GM23338 (cell line): ENCODE data around the gene SLC6A18. TPM values are rescaled to one million over a fixed set of nuclear protein-coding genes. Genes with fewer than 3 reads are reported as not detected.

Source experiments
- ATAC-seq: fragments of 200-7000 bp; cut with Tn5 transposase; 3 replicates; pipeline ENCODE4 v1.9.1; 2020
- DNase-seq: peaks from one replicate; pipeline ENCODE4 v3.0.0-alpha.2; 2015; ENCODE audit warnings: low spot score
- H2AFZ ChIP-seq: fragments of 200-600 bp; sonication (generic); 2 replicates; pipeline ENCODE4 v1.8.0; 2016; ENCODE audit warnings: antibody characterized with exemption, mild to moderate bottlenecking, moderate library complexity
- H3F3A ChIP-seq: fragments of 200-600 bp; sonication (generic); replicated peaks from 2 replicates; pipeline ENCODE4 v1.8.0; 2017; ENCODE audit warnings: antibody characterized with exemption, mixed run types, low read depth
- H3K27ac ChIP-seq: fragments of 200-600 bp; sonication (generic); 2 replicates; pipeline ENCODE4 v1.6.1; 2016; ENCODE audit warnings: low read depth
- H3K27me3 ChIP-seq: fragments of 200-600 bp; sonication (generic); 2 replicates; pipeline ENCODE4 v1.8.0; 2016; ENCODE audit warnings: mild to moderate bottlenecking, mixed run types, moderate library complexity; ENCODE audit not compliant: insufficient read depth
- H3K36me3 ChIP-seq: fragments of 200-600 bp; sonication (generic); 2 replicates; pipeline ENCODE4 v1.8.0; 2016; ENCODE audit warnings: mild to moderate bottlenecking; ENCODE audit not compliant: insufficient read depth
- H3K4me1 ChIP-seq: fragments of 200-600 bp; sonication (generic); 2 replicates; pipeline ENCODE4 v1.8.0; 2016; ENCODE audit warnings: mild to moderate bottlenecking, moderate library complexity; ENCODE audit not compliant: insufficient read depth
- H3K4me2 ChIP-seq: fragments of 200-600 bp; sonication (generic); 2 replicates; pipeline ENCODE4 v1.7.1; 2017; ENCODE audit warnings: mixed run types
- H3K4me3 ChIP-seq: fragments of 200-600 bp; sonication (generic); 2 replicates; pipeline ENCODE4 v1.6.1; 2016; ENCODE audit warnings: mixed run types
- H3K79me2 ChIP-seq: fragments of 200-600 bp; sonication (generic); replicated peaks from 2 replicates; pipeline ENCODE4 v1.8.0; 2017; ENCODE audit warnings: mild to moderate bottlenecking; ENCODE audit not compliant: insufficient read depth
- H3K9me2 ChIP-seq: fragments of 200-600 bp; sonication (generic); 2 replicates; pipeline ENCODE4 v1.8.0; 2017; ENCODE audit not compliant: insufficient read depth
- H4K20me1 ChIP-seq: fragments of 200-600 bp; sonication (generic); replicated peaks from 2 replicates; pipeline ENCODE4 v1.8.0; 2017; ENCODE audit warnings: mild to moderate bottlenecking; ENCODE audit not compliant: insufficient read depth
- H3K27ac Mint-ChIP-seq: 2 replicates; pipeline ENCODE4 v1.8.0; 2020; ENCODE audit warnings: inconsistent platforms, mild to moderate bottlenecking, moderate library complexity, mixed read lengths
- H3K27me3 Mint-ChIP-seq: 3 replicates; pipeline ENCODE4 v1.8.0; 2022; ENCODE audit warnings: low read depth, mild to moderate bottlenecking, moderate library complexity, mixed read lengths, inconsistent platforms; ENCODE audit not compliant: insufficient read depth, poor library complexity
- H3K36me3 Mint-ChIP-seq: 3 replicates; pipeline ENCODE4 v1.8.0; 2021; ENCODE audit warnings: low read depth, mild to moderate bottlenecking, inconsistent platforms, moderate library complexity, mixed read lengths
- H3K4me1 Mint-ChIP-seq: 3 replicates; pipeline ENCODE4 v1.8.0; 2020; ENCODE audit warnings: mild to moderate bottlenecking, inconsistent platforms, mixed read lengths
- H3K4me3 Mint-ChIP-seq: 3 replicates; pipeline ENCODE4 v1.8.0; 2021; ENCODE audit warnings: moderate library complexity, mild to moderate bottlenecking, inconsistent platforms, mixed read lengths
- H3K9me3 Mint-ChIP-seq: 3 replicates; pipeline ENCODE4 v1.8.0; 2020; ENCODE audit warnings: moderate library complexity, mild to moderate bottlenecking, inconsistent platforms, mixed read lengths
- CREB1 ChIP-seq: fragments of 250-450 bp; sonication (Bioruptor Pico); IDR thresholded peaks from 2 replicates; pipeline ENCODE4 v1.5.0; 2020; ENCODE audit warnings: low read depth, mild to moderate bottlenecking, moderate library complexity
- CTCF ChIP-seq, 2 experiments: fragments of 200-600 bp in 1 of 2; sonication (generic) in 1 of 2; conservative IDR thresholded peaks; 2 replicates each; pipeline versions ENCODE4 v1.5.1 to v1.6.1; 2016 to 2017; ENCODE audit warnings: antibody characterized with exemption in 2 of 2, low read depth in 2 of 2, mild to moderate bottlenecking in 2 of 2, moderate library complexity in 1 of 2
- STAT1 ChIP-seq: IDR thresholded peaks from one replicate; pipeline ENCODE4 v1.6.1; 2016; ENCODE audit warnings: antibody characterized with exemption; ENCODE audit not compliant: unreplicated experiment
- polyA plus RNA-seq: library from polyadenylated mRNA; unstranded; fragments of >200 nt; fragmentation: Nextera tagmentation; extraction: Ambion mirVana; gene quantifications from 2 replicates; pipeline ENCODE4 v1.2.1, GENCODE V29; 2016
- total RNA-seq: library from RNA; depleted of rRNA; stranded (reverse); fragments of >200 nt; shearing (Covaris generic); gene quantifications from 2 replicates; pipeline ENCODE4 v1.2.3, GENCODE V29; 2014
- TF ChIP-seq, protein P1 (sequence below): fragments of 250-450 bp; sonication (Bioruptor Pico); IDR thresholded peaks from 2 replicates; pipeline ENCODE4 v1.5.0; 2020; ENCODE audit warnings: mild to moderate bottlenecking, moderate library complexity
- TF ChIP-seq, protein P2 (sequence below): IDR thresholded peaks from 2 replicates; pipeline ENCODE4 v1.6.1; 2016; ENCODE audit warnings: antibody characterized with exemption

SLC6A18 gene
- total and polyA plus RNA-seq, 2 experiments from 2014 or later: not detected

- TF ChIP-seq CTCF (conservative IDR thresholded peaks at IDR 0.05; ENCODE audit: low read depth in 2 of 2): no peak
- TF ChIP-seq CREB1 (CRISPR knock-in tag): no peak
- TF ChIP-seq STAT1: no peak
- TF ChIP-seq, protein P1, sequence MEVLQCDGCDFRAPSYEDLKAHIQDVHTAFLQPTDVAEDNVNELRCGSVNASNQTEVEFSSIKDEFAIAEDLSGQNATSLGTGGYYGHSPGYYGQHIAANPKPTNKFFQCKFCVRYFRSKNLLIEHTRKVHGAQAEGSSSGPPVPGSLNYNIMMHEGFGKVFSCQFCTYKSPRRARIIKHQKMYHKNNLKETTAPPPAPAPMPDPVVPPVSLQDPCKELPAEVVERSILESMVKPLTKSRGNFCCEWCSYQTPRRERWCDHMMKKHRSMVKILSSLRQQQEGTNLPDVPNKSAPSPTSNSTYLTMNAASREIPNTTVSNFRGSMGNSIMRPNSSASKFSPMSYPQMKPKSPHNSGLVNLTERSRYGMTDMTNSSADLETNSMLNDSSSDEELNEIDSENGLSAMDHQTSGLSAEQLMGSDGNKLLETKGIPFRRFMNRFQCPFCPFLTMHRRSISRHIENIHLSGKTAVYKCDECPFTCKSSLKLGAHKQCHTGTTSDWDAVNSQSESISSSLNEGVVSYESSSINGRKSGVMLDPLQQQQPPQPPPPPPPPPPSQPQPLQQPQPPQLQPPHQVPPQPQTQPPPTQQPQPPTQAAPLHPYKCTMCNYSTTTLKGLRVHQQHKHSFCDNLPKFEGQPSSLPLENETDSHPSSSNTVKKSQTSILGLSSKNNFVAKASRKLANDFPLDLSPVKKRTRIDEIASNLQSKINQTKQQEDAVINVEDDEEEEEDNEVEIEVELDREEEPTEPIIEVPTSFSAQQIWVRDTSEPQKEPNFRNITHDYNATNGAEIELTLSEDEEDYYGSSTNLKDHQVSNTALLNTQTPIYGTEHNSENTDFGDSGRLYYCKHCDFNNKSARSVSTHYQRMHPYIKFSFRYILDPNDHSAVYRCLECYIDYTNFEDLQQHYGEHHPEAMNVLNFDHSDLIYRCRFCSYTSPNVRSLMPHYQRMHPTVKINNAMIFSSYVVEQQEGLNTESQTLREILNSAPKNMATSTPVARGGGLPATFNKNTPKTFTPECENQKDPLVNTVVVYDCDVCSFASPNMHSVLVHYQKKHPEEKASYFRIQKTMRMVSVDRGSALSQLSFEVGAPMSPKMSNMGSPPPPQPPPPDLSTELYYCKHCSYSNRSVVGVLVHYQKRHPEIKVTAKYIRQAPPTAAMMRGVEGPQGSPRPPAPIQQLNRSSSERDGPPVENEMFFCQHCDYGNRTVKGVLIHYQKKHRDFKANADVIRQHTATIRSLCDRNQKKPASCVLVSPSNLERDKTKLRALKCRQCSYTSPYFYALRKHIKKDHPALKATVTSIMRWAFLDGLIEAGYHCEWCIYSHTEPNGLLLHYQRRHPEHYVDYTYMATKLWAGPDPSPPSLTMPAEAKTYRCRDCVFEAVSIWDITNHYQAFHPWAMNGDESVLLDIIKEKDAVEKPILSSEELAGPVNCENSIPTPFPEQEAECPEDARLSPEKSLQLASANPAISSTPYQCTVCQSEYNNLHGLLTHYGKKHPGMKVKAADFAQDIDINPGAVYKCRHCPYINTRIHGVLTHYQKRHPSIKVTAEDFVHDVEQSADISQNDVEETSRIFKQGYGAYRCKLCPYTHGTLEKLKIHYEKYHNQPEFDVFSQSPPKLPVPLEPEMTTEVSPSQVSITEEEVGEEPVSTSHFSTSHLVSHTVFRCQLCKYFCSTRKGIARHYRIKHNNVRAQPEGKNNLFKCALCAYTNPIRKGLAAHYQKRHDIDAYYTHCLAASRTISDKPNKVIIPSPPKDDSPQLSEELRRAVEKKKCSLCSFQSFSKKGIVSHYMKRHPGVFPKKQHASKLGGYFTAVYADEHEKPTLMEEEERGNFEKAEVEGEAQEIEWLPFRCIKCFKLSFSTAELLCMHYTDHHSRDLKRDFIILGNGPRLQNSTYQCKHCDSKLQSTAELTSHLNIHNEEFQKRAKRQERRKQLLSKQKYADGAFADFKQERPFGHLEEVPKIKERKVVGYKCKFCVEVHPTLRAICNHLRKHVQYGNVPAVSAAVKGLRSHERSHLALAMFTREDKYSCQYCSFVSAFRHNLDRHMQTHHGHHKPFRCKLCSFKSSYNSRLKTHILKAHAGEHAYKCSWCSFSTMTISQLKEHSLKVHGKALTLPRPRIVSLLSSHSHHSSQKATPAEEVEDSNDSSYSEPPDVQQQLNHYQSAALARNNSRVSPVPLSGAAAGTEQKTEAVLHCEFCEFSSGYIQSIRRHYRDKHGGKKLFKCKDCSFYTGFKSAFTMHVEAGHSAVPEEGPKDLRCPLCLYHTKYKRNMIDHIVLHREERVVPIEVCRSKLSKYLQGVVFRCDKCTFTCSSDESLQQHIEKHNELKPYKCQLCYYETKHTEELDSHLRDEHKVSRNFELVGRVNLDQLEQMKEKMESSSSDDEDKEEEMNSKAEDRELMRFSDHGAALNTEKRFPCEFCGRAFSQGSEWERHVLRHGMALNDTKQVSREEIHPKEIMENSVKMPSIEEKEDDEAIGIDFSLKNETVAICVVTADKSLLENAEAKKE: no peak
Observed at GRCh38 chr5:1201327-1202025, 23.7 kb upstream of the SLC6A18 start, which contains the start of gene SLC6A19 (continued).

GRCh38 chr5:1202026-1202797, 23.0 kb upstream of the SLC6A18 start:
- peaks cover 3% of the 10 kb centered on the region for H3K27me3 Mint-ChIP-seq
- TF ChIP-seq, protein P2, sequence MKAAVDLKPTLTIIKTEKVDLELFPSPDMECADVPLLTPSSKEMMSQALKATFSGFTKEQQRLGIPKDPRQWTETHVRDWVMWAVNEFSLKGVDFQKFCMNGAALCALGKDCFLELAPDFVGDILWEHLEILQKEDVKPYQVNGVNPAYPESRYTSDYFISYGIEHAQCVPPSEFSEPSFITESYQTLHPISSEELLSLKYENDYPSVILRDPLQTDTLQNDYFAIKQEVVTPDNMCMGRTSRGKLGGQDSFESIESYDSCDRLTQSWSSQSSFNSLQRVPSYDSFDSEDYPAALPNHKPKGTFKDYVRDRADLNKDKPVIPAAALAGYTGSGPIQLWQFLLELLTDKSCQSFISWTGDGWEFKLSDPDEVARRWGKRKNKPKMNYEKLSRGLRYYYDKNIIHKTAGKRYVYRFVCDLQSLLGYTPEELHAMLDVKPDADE: no peak

More at GRCh38 chr5:1202026-1202797, 23.0 kb upstream of the SLC6A18 start:
- Histone ChIP-seq H3K4me2 (no peak overlapping the region), H3K4me3 (no peak overlapping the region), H3K27me3 (no peaks in the 10 kb centered on the region), H3K27ac (no peak overlapping the region), H4K20me1 (no peaks in the 10 kb centered on the region), H3F3A (0 out of 2 replicates have a peak, but pooled peaks cover 6% of the 10 kb centered on the region), H2AFZ (no peak overlapping the region), H3K36me3 (no peaks in the 10 kb centered on the region), H3K4me1 (no peaks in the 10 kb centered on the region), H3K79me2 (no peaks in the 10 kb centered on the region), H3K9me2 (no peaks in the 10 kb centered on the region)
- H3K9me3 Mint-ChIP-seq: no peaks in the 10 kb centered on the region
- DNase-seq: no peak
- peak; percentile 17 for ATAC-seq
- peaks cover 9% of the 10 kb centered on the region for H3K4me1 Mint-ChIP-seq
- no peaks in the 10 kb centered on the region for H3K36me3 Mint-ChIP-seq
- no peak overlapping the region for H3K4me3 Mint-ChIP-seq
- no peak overlapping the region for H3K27ac Mint-ChIP-seq
